Measurements from ENCODE around the gene STK32B. TPM values are rescaled to one million over a fixed set of nuclear protein-coding genes. Genes with fewer than 3 reads are reported as not detected.

Gene STK32B
- total RNA-seq, 2 experiments from 2014 or later, result not detected

DNA sequence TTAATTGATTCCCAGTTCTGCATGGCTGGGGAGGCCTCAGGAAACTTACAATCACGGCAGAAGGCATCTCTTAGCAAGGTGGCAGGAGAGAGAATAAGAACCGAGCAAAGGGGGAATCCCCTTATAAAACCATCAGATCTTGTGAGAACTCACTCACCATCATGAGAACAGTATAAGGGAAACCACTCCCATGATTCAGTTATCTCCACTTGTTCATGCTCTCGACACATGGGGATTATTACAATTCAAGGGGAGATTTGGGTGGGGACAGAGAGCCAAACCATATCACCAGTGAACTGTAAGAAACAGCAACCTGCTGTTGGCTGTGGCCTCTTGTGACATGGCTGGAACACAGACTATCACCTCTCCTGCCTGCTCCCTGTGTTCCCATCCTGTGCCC, 24.9 kb upstream of the STK32B start:
- no TSS peak for BruUV-seq (replicated peaks)

DNA sequence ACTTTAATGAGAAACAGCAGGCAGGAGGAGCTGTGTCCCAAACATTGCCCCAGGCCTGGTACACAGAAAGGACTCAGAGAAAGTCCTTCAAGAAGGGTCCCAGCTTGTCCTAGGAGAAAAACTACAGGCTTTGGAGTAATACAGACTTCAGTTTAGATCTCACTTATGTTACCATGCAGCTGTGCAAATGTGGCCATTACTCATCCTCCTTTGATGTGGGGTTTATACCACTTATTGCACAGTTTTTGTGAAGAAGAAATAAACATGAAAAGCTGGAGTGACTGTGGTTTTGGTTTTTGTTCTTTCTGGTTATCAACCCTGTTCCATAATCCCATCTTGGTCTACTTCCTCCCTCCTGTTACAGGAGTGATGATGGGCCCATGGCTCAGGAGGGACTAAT, 23.9 kb upstream of the STK32B start:
- CTCF ChIA-PET (ENCODE audit: unreplicated experiment), result no interaction called here
- TF ChIP-seq EZH2phosphoT487 (IDR thresholded peaks at IDR 0.05; ENCODE audit: borderline replicate concordance, low read depth, low read length), result no peak
- TF ChIP-seq, protein P1, sequence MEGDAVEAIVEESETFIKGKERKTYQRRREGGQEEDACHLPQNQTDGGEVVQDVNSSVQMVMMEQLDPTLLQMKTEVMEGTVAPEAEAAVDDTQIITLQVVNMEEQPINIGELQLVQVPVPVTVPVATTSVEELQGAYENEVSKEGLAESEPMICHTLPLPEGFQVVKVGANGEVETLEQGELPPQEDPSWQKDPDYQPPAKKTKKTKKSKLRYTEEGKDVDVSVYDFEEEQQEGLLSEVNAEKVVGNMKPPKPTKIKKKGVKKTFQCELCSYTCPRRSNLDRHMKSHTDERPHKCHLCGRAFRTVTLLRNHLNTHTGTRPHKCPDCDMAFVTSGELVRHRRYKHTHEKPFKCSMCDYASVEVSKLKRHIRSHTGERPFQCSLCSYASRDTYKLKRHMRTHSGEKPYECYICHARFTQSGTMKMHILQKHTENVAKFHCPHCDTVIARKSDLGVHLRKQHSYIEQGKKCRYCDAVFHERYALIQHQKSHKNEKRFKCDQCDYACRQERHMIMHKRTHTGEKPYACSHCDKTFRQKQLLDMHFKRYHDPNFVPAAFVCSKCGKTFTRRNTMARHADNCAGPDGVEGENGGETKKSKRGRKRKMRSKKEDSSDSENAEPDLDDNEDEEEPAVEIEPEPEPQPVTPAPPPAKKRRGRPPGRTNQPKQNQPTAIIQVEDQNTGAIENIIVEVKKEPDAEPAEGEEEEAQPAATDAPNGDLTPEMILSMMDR (conservative IDR thresholded peaks at IDR 0.05; ENCODE audit: low read length), result no peak

More for the DNA sequence above, 24.9 kb upstream of the STK32B start:
- no peak overlapping the region for H2AFZ ChIP-seq (ENCODE audit: low read length)
- POLR2A ChIA-PET, result interaction anchor here (0.7 kb wide), 1 partner anchor 9 kb away, joined by 8 read pairs; no protein-coding TSS in a partner anchor
- H3K27ac ChIP-seq (ENCODE audit: low read depth, low read length, poor library complexity, severe bottlenecking), result no peak overlapping the region
- no peak for DNase-seq (ENCODE audit: low spot score)
- H3K4me2 ChIP-seq (ENCODE audit: low read length), result no peak overlapping the region
- H3K79me2 ChIP-seq (ENCODE audit: insufficient read depth, low read depth, low read length), result no peaks in the 10 kb centered on the region
- no peaks in the 10 kb centered on the region for H4K20me1 ChIP-seq (ENCODE audit: insufficient read depth, low read length)
- no peaks in the 10 kb centered on the region for H3K4me1 ChIP-seq (ENCODE audit: insufficient read depth, low read length, poor library complexity, severe bottlenecking)
- no peak overlapping the region for H3K4me3 ChIP-seq (ENCODE audit: low read depth, low read length, poor library complexity, severe bottlenecking)
- TF ChIP-seq, protein P1 (conservative IDR thresholded peaks at IDR 0.05; ENCODE audit: low read length), result no peak
- no peak for TF ChIP-seq EZH2phosphoT487 (IDR thresholded peaks at IDR 0.05; ENCODE audit: borderline replicate concordance, low read depth, low read length)
- no peaks in the 10 kb centered on the region for H3K36me3 ChIP-seq (ENCODE audit: insufficient read depth, low read length)
- no peaks in the 10 kb centered on the region for H3K9me3 ChIP-seq (ENCODE audit: low read length)
- H3K9me2 ChIP-seq (ENCODE audit: insufficient read depth, low read length), result no peaks in the 10 kb centered on the region
- intact Hi-C loops (cut with micrococcal nuclease; ENCODE audit: unreplicated experiment), result no loop called here
- CTCF ChIA-PET (ENCODE audit: unreplicated experiment), result no interaction called here

DNA sequence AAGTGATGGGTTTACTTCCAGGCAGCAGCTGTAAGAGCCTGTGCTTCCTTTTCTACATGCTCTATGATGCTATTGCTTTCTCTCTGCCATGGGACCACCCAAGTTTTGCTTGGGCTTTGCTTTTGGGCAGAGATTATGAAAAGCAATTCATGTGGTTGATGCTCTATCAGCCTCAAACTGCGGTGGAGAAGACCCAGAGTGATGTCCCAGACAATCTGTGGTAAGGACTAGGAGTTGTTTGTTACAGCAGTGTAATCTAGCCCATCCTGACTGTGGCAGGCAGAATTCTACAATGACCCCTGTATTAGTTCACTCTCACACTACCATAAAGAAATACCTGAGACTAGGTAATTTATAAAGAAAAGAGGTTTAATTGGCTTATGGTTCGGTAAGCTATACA, 22.8 kb upstream of the STK32B start:
- intact Hi-C loops (cut with micrococcal nuclease; ENCODE audit: unreplicated experiment), result no loop called here
- TF ChIP-seq EZH2phosphoT487 (IDR thresholded peaks at IDR 0.05; ENCODE audit: borderline replicate concordance, low read depth, low read length), result no peak
- TF ChIP-seq, protein P1 (conservative IDR thresholded peaks at IDR 0.05; ENCODE audit: low read length), result no peak
- Histone ChIP-seq H3K36me3 (ENCODE audit: insufficient read depth, low read length) (no peaks in the 10 kb centered on the region), H2AFZ (ENCODE audit: low read length) (no peak overlapping the region), H4K20me1 (ENCODE audit: insufficient read depth, low read length) (no peaks in the 10 kb centered on the region), H3K4me2 (ENCODE audit: low read length) (no peak overlapping the region), H3K79me2 (ENCODE audit: insufficient read depth, low read depth, low read length) (no peaks in the 10 kb centered on the region), H3K4me3 (ENCODE audit: low read depth, low read length, poor library complexity, severe bottlenecking) (no peak overlapping the region), H3K9me3 (ENCODE audit: low read length) (no peaks in the 10 kb centered on the region), H3K4me1 (ENCODE audit: insufficient read depth, low read length, poor library complexity, severe bottlenecking) (peaks cover 4% of the 10 kb centered on the region), H3K9me2 (ENCODE audit: insufficient read depth, low read length) (no peaks in the 10 kb centered on the region), H3K27ac (ENCODE audit: low read depth, low read length, poor library complexity, severe bottlenecking) (no peak overlapping the region)
- BruUV-seq (replicated peaks), result no TSS peak
- ChIA-PET POLR2A (no interaction called here), CTCF (ENCODE audit: unreplicated experiment) (no interaction called here)
- DNase-seq (ENCODE audit: low spot score), result no peak

More for the DNA sequence above, 23.9 kb upstream of the STK32B start:
- Histone ChIP-seq H4K20me1 (ENCODE audit: insufficient read depth, low read length) (no peaks in the 10 kb centered on the region), H3K4me2 (ENCODE audit: low read length) (no peak overlapping the region), H2AFZ (ENCODE audit: low read length) (no peak overlapping the region), H3K27ac (ENCODE audit: low read depth, low read length, poor library complexity, severe bottlenecking) (no peak overlapping the region), H3K9me3 (ENCODE audit: low read length) (no peaks in the 10 kb centered on the region), H3K4me1 (ENCODE audit: insufficient read depth, low read length, poor library complexity, severe bottlenecking) (no peaks in the 10 kb centered on the region), H3K9me2 (ENCODE audit: insufficient read depth, low read length) (no peaks in the 10 kb centered on the region), H3K79me2 (ENCODE audit: insufficient read depth, low read depth, low read length) (no peaks in the 10 kb centered on the region), H3K4me3 (ENCODE audit: low read depth, low read length, poor library complexity, severe bottlenecking) (no peak overlapping the region), H3K36me3 (ENCODE audit: insufficient read depth, low read length) (no peaks in the 10 kb centered on the region)
- POLR2A ChIA-PET, result interaction anchor here (0.7 kb wide), 1 partner anchor 8 kb away, joined by 8 read pairs; no protein-coding TSS in a partner anchor
- no peak for DNase-seq (ENCODE audit: low spot score)
- intact Hi-C loops (cut with micrococcal nuclease; ENCODE audit: unreplicated experiment), result no loop called here
- BruUV-seq (replicated peaks), result no TSS peak
